Esophagus squamous epithelium (tissue), 4 donors: ENCODE measurements around the gene CLSTN3.

Source experiments
- CTCF ChIP-seq, 6 experiments: fragments of 450-650 bp in 4 of 6; fragments of 200-600 bp in 2 of 6; sonication (generic) in 2 of 6; IDR thresholded peaks; one replicate each; pipeline ENCODE4 v1.5.1; 2016 to 2019; ENCODE audit warnings: antibody characterized with exemption in 6 of 6, mild to moderate bottlenecking in 4 of 6, moderate library complexity in 4 of 6
- POLR2A ChIP-seq, 4 donors: fragments of 450-650 bp; IDR thresholded peaks; one replicate each; pipeline ENCODE4 v1.6.1; 2017; ENCODE audit warnings: antibody characterized with exemption in 4 of 4, mild to moderate bottlenecking in 4 of 4, moderate library complexity in 3 of 4

GRCh38 chr12:7096979-7097378 is 33.2 kb upstream of the CLSTN3 start:
- TF ChIP-seq CTCF (IDR thresholded peaks at IDR 0.05), result no peak
- no peak for TF ChIP-seq POLR2A (IDR thresholded peaks at IDR 0.05)
